GM13976 (cell line): ENCODE results near the gene SFT2D3.

Experiments used
- DNase-seq: peaks from one replicate; pipeline ENCODE4 v3.0.0; 2012; ENCODE audit warnings: low spot score
- in situ Hi-C: fragments of 300-500 bp; cut with MboI; formaldehyde crosslinking; loops from one replicate; pipeline ENCODE4 v1.12.0; 2022; ENCODE audit warnings: low sequenced_read_pairs, mixed read lengths, inconsistent platforms; ENCODE audit not compliant: unreplicated experiment
- TF ChIP-seq, protein P1 (sequence below): IDR thresholded peaks from 2 replicates; pipeline ENCODE4 v1.5.1; 2012; ENCODE audit warnings: borderline replicate concordance, mild to moderate bottlenecking; ENCODE audit not compliant: insufficient read depth; ENCODE audit errors: extremely low read depth, missing control alignments, control extremely low read depth

SFT2D3 gene

DNA sequence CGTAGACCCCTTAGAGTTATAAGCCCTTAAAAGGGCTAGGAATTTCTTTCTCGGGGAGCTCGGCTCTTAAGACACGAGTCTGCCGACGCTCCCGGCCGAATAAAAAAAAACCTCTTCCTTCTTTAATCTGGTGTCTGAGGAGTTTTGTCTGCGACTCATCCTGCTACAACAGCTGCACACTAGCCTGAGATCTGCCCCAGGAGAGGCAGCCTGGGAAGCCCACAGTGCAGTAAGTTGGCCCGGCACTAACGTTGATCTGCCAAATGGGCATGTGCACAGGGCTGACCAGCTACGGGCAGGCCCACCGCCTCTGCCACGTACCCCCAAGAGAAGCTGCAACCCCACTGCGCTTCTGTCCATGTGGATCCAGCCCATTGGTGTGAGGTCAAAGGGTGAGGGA lies 17.5 kb upstream of the SFT2D3 start:
- TF ChIP-seq, protein P1, sequence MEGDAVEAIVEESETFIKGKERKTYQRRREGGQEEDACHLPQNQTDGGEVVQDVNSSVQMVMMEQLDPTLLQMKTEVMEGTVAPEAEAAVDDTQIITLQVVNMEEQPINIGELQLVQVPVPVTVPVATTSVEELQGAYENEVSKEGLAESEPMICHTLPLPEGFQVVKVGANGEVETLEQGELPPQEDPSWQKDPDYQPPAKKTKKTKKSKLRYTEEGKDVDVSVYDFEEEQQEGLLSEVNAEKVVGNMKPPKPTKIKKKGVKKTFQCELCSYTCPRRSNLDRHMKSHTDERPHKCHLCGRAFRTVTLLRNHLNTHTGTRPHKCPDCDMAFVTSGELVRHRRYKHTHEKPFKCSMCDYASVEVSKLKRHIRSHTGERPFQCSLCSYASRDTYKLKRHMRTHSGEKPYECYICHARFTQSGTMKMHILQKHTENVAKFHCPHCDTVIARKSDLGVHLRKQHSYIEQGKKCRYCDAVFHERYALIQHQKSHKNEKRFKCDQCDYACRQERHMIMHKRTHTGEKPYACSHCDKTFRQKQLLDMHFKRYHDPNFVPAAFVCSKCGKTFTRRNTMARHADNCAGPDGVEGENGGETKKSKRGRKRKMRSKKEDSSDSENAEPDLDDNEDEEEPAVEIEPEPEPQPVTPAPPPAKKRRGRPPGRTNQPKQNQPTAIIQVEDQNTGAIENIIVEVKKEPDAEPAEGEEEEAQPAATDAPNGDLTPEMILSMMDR = no peak
- no peak for DNase-seq
- in situ Hi-C loops = no loop called here

DNA sequence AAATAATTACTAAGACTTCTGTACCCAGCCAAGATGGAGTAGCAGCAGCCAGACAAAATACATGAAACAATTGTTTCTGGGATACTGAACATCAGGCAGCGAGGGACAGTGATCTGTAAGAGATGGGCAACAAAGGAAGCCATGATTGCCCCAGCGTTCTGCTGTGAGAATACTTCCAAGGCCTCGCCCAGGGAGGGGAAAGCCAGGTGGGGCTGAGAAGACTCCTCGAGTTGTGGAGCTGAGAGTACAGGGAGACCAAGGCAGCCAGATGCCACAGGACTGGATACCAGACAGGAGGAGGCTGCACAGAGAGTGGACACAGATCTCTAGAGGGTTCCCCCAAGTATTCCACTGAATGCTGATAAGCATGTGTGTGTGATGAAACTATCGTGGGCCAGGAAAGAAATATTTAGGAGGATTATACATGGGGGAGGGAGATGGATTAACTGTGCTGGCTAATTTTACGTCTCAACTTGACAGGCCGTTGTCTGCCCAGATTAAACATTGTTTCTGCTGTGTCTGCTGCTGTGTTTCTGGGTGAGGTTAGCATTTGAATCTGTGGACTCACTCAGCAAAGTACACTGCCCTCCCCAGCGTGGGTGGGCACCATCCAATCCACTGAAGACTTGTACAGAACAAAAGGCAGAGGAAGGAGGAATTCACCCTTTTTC lies 15.8 kb upstream of the SFT2D3 start:
- TF ChIP-seq, protein P1 = no peak
- in situ Hi-C loops = no loop called here
- no peak for DNase-seq

DNA sequence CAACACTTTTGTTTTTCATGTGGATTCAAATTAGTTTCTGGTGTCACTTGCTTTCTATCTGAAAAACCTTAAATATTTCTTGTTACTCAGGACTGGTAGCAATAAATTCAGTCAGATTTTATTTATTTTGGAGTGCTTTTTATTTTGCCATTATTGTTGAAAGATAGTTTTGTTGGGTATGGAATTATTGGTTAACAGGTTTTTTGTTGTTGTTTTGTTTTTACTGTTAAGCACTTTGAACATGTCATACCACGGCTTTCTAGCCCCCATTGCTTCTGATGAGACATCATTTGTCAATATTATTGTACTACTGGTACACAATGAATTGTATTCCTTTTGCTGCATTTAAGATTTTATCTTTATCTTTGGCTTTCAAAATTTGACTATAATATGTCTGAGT lies 12.9 kb upstream of the SFT2D3 start:
- TF ChIP-seq, protein P1 = no peak
- no peak for DNase-seq
- in situ Hi-C loops = no loop called here

DNA sequence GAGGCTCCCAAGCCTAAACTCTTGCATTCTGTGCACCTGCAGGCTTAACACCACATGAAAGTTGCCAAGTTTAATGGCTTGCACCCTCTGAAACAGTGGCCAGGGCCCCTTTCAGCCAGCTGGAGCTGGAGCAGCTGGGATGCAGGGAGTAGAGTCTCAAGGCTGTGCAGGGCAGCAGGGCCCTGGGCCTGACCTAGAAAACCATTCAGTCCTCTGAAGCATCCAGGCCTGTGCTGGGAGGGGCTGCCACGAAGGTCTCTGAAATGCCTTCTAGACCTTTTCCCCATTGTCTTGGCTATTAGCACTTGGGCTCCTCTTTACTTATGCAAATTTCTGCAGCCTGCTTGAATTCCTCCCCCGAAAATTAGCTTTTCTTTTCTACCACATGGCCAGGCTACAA lies 10.6 kb upstream of the SFT2D3 start:
- no peak for DNase-seq
- TF ChIP-seq, protein P1 = no peak
- in situ Hi-C loops = no loop called here

DNA sequence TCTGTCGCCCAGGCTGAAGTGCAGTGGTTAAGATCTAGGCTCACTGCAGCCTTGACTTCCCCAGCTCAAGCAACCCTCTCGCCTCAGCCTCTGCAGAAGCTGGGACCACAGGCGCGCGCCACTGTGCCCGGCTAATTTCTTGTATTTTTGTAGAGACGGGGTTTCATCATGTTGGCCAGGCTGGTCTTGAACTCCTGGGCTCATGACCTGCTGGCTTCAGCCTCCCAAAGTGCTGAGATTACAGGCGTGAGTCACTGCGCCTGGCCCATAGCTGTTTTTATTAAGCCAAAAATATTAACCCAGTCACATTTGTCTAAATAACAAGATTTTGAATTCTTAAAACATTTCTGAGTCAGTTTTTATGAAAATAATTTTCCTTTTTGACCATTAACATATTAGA lies 6.3 kb upstream of the SFT2D3 start:
- in situ Hi-C loops = no loop called here
- TF ChIP-seq, protein P1 = no peak
- DNase-seq = no peak

DNA sequence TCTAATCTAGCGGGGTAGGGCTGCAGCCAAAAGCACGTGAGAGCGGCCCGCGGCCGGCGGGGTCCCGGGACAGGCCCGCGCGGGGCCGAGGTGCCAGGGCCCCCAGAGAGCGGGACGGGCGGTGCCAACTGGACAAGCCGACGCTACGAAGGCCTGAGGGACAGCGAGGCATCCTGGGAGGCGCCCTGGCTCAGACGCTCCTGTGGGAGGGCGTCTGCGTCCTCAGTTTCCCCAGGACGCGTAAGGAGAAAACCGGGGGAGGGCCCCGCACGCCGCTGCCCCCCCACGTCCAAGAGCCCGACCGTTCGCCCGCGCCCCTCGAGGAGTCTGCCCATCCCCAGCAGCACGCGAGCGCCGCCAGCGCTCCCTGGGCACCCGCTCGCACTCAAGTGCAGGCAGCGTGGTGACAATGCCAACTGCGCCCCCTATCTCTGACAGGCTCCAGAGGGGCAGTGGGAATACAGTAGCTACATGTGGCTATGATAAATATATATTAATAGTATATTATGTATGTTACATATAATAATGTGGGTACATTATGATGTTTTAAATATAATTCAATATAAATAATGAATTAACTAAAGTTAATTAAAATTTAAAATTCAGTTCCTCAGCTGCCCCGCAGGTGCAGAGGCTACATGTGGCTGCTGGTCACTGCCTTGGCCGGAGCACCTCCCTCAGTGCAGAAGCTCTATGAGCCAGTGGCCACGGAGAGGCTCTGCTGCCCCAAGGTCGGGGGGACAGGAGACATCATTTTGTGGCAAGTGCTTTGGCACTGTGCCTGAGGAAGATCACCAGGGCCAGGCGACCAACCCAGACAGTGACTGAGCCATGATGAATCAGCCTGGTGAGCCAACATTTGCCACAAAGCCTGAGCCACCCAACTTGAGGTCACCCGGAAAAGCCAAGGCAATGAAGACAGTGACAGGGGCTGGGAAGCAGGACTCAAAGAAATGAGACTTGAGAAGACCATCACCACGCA lies 5.5 kb upstream of the SFT2D3 start:
- peak; percentile 57 for DNase-seq
- in situ Hi-C loops = no loop called here
- TF ChIP-seq, protein P1 = peak; percentile 38
